GM21529 (cell line): ENCODE results near the gene SNRNP70.
"Not testable (repeated sequence)": the region's sequence is repeated elsewhere in the genome, so short reads cannot be mapped to it uniquely, and the experiment has no call there.

Experiments
- ATAC-seq: cut with Tn5 transposase; IDR thresholded peaks from one replicate; pipeline ENCODE4 v1.9.1; 2021; ENCODE audit not compliant: unreplicated experiment

The SNRNP70 gene

GRCh38 chr19:49085020-49085867 is at the start of gene SNRNP70:
Gene SNRNP70 (plus strand): TSS chr19:49085451. CDS start chr19:49086415, 964 bp downstream.
- peak; percentile 88 for ATAC-seq

GRCh38 chr19:49036815-49037214 is 48.4 kb upstream of the SNRNP70 start, which contains the start of gene CGB1:
Gene CGB1 (minus strand): TSS chr19:49036895. CDS start chr19:49036711, 184 bp downstream.
- not testable (repeated sequence) for ATAC-seq

GRCh38 chr19:49038111-49038510 is 47.1 kb upstream of the SNRNP70 start:
- not testable (repeated sequence) for ATAC-seq

GRCh38 chr19:49038557-49039276 is 46.5 kb upstream of the SNRNP70 start:
- ATAC-seq, result not testable (repeated sequence)

- not testable (repeated sequence) for ATAC-seq
Observed at GRCh38 chr19:49039736-49040135, 45.5 kb upstream of the SNRNP70 start.

- ATAC-seq, result no peak
Observed at GRCh38 chr19:49042177-49042576, 43.1 kb upstream of the SNRNP70 start.

GRCh38 chr19:49042666-49043065 is 42.6 kb upstream of the SNRNP70 start:
- ATAC-seq, result not testable (repeated sequence)

- not testable (repeated sequence) for ATAC-seq
Observed at GRCh38 chr19:49043548-49043947, 41.7 kb upstream of the SNRNP70 start, which contains the start of gene CGB5. Gene CGB5 (plus strand): TSS chr19:49043848. CDS start chr19:49044210, 362 bp downstream.

GRCh38 chr19:49049011-49049410 is 36.2 kb upstream of the SNRNP70 start, which contains the start of gene CGB8:
Gene CGB8 (minus strand): TSS chr19:49049111. CDS start chr19:49048739, 372 bp downstream.
- ATAC-seq, result not testable (repeated sequence)

GRCh38 chr19:49049834-49050233 is 35.4 kb upstream of the SNRNP70 start:
- ATAC-seq, result not testable (repeated sequence)

- ATAC-seq, result not testable (repeated sequence)
Observed at GRCh38 chr19:49050376-49051033, 34.7 kb upstream of the SNRNP70 start.

- no peak for ATAC-seq
Observed at GRCh38 chr19:49056101-49056901, 28.9 kb upstream of the SNRNP70 start.

- ATAC-seq, result not testable (repeated sequence)
Observed at GRCh38 chr19:49056902-49057596, 28.2 kb upstream of the SNRNP70 start.

GRCh38 chr19:49057636-49058234 is 27.5 kb upstream of the SNRNP70 start, which contains the start of gene CGB7:
Gene CGB7 (minus strand): TSS chr19:49057749. CDS start chr19:49055375, 2,374 bp downstream.
- no peak for ATAC-seq

- no peak for ATAC-seq
Observed at GRCh38 chr19:49058562-49058961, 26.7 kb upstream of the SNRNP70 start.

GRCh38 chr19:49059053-49059452 is 26.2 kb upstream of the SNRNP70 start:
- ATAC-seq, result no peak

GRCh38 chr19:49061000-49061399 is 24.3 kb upstream of the SNRNP70 start:
- ATAC-seq, result no peak

- ATAC-seq, result no peak
Observed at GRCh38 chr19:49061445-49061844, 23.8 kb upstream of the SNRNP70 start.

GRCh38 chr19:49064029-49064629 is 21.1 kb upstream of the SNRNP70 start:
- no peak for ATAC-seq
